HepG2 (cell line): ENCODE measurements around the gene ELANE. TPM values are rescaled to one million over a fixed set of nuclear protein-coding genes. Genes with fewer than 3 reads are reported as not detected.

ENCODE experiments used
- ATAC-seq: fragments of 200-7000 bp; cut with Tn5 transposase; 3 replicates; pipeline ENCODE4 v1.9.1; 2020; ENCODE audit warnings: mild to moderate bottlenecking, moderate library complexity
- BruUV-seq: library from RNA; stranded (reverse); fragments of 400-500 nt; replicated peaks from 2 replicates; lab custom pipeline; 2021; lab: Mats Ljungman, UMichigan
- CTCF ChIA-PET: fragments of 300-600 bp; formaldehyde crosslinking; extraction: SDS; loops from one replicate; lab custom pipeline; 2021; ENCODE audit warnings: low total read pairs, inconsistent platforms, low intra/inter-chr PET ratio; lab: Yijun Ruan, JAX
- POLR2A ChIA-PET: fragments of 350-600 bp; sonication (Branson Sonifier 250); formaldehyde crosslinking; loops from one replicate; lab custom pipeline; 2020; ENCODE audit warnings: antibody characterized with exemption, inconsistent platforms; lab: Yijun Ruan, JAX
- DNase-seq: peaks from one replicate; pipeline ENCODE4 v3.0.0-alpha.2; 2015; ENCODE audit warnings: low spot score
- FAIRE-seq: peaks from 3 replicates; lab custom pipeline; 2011; peaks lifted over from hg19 to GRCh38; lab: Jason Lieb, UNC
- H2AFZ ChIP-seq: one replicate; pipeline ENCODE4 v1.6.1; 2011; ENCODE audit warnings: low read length, inconsistent platforms
- H3K27ac ChIP-seq: fragments of 300-600 bp; 3 replicates; pipeline ENCODE4 v1.8.0; 2011; ENCODE audit warnings: mixed run types, mild to moderate bottlenecking, mixed read lengths, low read length, inconsistent platforms; ENCODE audit not compliant: insufficient read depth; ENCODE audit errors: extremely low read length
- H3K27me3 ChIP-seq, 2 experiments: fragments of 200-600 bp in 1 of 2; 2 replicates in 1 of 2; 3 replicates in 1 of 2; pipeline versions ENCODE4 v1.6.0 to v1.8.0; 2011; ENCODE audit warnings: low read length in 2 of 2, mild to moderate bottlenecking in 2 of 2, moderate library complexity in 2 of 2, inconsistent platforms in 1 of 2; ENCODE audit not compliant: insufficient read depth in 2 of 2, control insufficient read depth in 1 of 2
- H3K36me3 ChIP-seq, 2 experiments: fragments of 200-600 bp in 1 of 2; replicated peaks in 1 of 2; 2 replicates in 1 of 2; 3 replicates in 1 of 2; pipeline versions ENCODE4 v1.5.1 to v1.8.0; 2011; ENCODE audit warnings: low read length in 2 of 2, inconsistent platforms in 1 of 2; ENCODE audit not compliant: insufficient read depth in 2 of 2, control insufficient read depth in 1 of 2
- H3K4me1 ChIP-seq: 2 replicates; pipeline ENCODE4 v1.5.1; 2012; ENCODE audit warnings: low read length, inconsistent platforms; ENCODE audit not compliant: insufficient read depth
- H3K4me2 ChIP-seq: 2 replicates; pipeline ENCODE4 v1.6.0; 2011; ENCODE audit warnings: low read depth, low read length, inconsistent platforms
- H3K4me3 ChIP-seq, 3 experiments: fragments of 200-600 bp in 1 of 3; sonication (generic), shearing (Covaris generic) in 1 of 3; replicated peaks in 1 of 3; 2 replicates each; pipeline ENCODE4 v1.5.1; 2011 to 2016; ENCODE audit warnings: low read length in 3 of 3, inconsistent platforms in 2 of 3, low read depth in 2 of 3, mild to moderate bottlenecking in 2 of 3, control low read depth in 1 of 3, mixed read lengths in 1 of 3; ENCODE audit not compliant: insufficient read depth in 1 of 3
- H3K79me2 ChIP-seq: one replicate; pipeline ENCODE4 v1.6.1; 2011; ENCODE audit warnings: low read length, inconsistent platforms; ENCODE audit not compliant: insufficient read depth
- H3K9ac ChIP-seq: 2 replicates; pipeline ENCODE4 v1.6.0; 2011; ENCODE audit warnings: mild to moderate bottlenecking, low read depth, low read length, inconsistent platforms; ENCODE audit not compliant: insufficient read depth
- H3K9me3 ChIP-seq: 2 replicates; pipeline ENCODE4 v1.5.1; 2012; ENCODE audit warnings: mild to moderate bottlenecking, low read length
- H4K20me1 ChIP-seq: 2 replicates; pipeline ENCODE4 v1.6.0; 2011; ENCODE audit warnings: inconsistent platforms, mild to moderate bottlenecking, low read length, moderate library complexity; ENCODE audit not compliant: insufficient read depth
- ISL2 ChIP-seq: sonication (generic); formaldehyde crosslinking; IDR thresholded peaks from 2 replicates; pipeline ENCODE4 v1.5.0; 2020; ENCODE audit warnings: missing genetic modification reagents
- MED8 ChIP-seq: sonication (generic); formaldehyde crosslinking; IDR thresholded peaks from 2 replicates; pipeline ENCODE4 v1.8.1; 2023; ENCODE audit warnings: mild to moderate bottlenecking, missing genetic modification reagents; ENCODE audit not compliant: insufficient replicate concordance
- NBN ChIP-seq: fragments of 450-650 bp; conservative IDR thresholded peaks from 2 replicates; pipeline ENCODE4 v1.6.1; 2017
- POLR2A ChIP-seq, 2 experiments: IDR thresholded peaks; 2 replicates each; pipeline ENCODE4 v1.6.1; 2011; ENCODE audit warnings: low read depth in 2 of 2, low read length in 2 of 2, mild to moderate bottlenecking in 1 of 2, moderate library complexity in 1 of 2; ENCODE audit not compliant: insufficient read depth in 1 of 2
- RAD21 ChIP-seq: fragments of 450-650 bp; formaldehyde crosslinking; IDR thresholded peaks from 2 replicates; pipeline ENCODE4 v1.5.0; 2020; ENCODE audit warnings: mild to moderate bottlenecking
- RARA ChIP-seq: IDR thresholded peaks from 2 replicates; pipeline ENCODE4 v1.6.1; 2016; ENCODE audit warnings: missing genetic modification reagents, missing compliant biosample characterization
- SKIL ChIP-seq: sonication (generic); formaldehyde crosslinking; IDR thresholded peaks from 2 replicates; pipeline ENCODE4 v1.8.0; 2022; ENCODE audit warnings: missing genetic modification reagents, mild to moderate bottlenecking, moderate library complexity, borderline replicate concordance
- SMAD1 ChIP-seq: sonication (generic); formaldehyde crosslinking; IDR thresholded peaks from 2 replicates; pipeline ENCODE4 v1.4.0; 2020; ENCODE audit warnings: missing genetic modification reagents, low read depth, mild to moderate bottlenecking, borderline replicate concordance
- TAF15 ChIP-seq: fragments of 200-400 bp; formaldehyde crosslinking; IDR thresholded peaks from one replicate; pipeline ENCODE4 v1.6.1; 2018; ENCODE audit warnings: mild to moderate bottlenecking, low read depth, low read length; ENCODE audit not compliant: poor library complexity, severe bottlenecking
- ZNF10 ChIP-seq: sonication (generic); formaldehyde crosslinking; IDR thresholded peaks from 2 replicates; pipeline ENCODE4 v1.4.0; 2020; ENCODE audit warnings: mild to moderate bottlenecking, low read depth, missing genetic modification reagents, borderline replicate concordance
- ZNF225 ChIP-seq: sonication (generic); formaldehyde crosslinking; IDR thresholded peaks from 2 replicates; pipeline ENCODE4 v1.4.0; 2020; ENCODE audit warnings: mild to moderate bottlenecking, missing genetic modification reagents
- ZNF275 ChIP-seq: sonication (generic); formaldehyde crosslinking; IDR thresholded peaks from 2 replicates; pipeline ENCODE4 v1.8.0; 2022; ENCODE audit warnings: missing genetic modification reagents, mild to moderate bottlenecking, inconsistent platforms, borderline replicate concordance
- ZZZ3 ChIP-seq: sonication (generic); formaldehyde crosslinking; IDR thresholded peaks from 2 replicates; pipeline ENCODE4 v1.4.0; 2020; ENCODE audit warnings: missing genetic modification reagents, mild to moderate bottlenecking, borderline replicate concordance
- WGBS: methylation state at CpG from one replicate; pipeline ENCODE4 v1.1.6; 2017; ENCODE audit warnings: low lambda C conversion rate; 5-methylcytosine and 5-hydroxymethylcytosine counted together
- in situ Hi-C: cut with HindIII; loops from 2 replicates; pipeline ENCODE4 v1.10.0; 2017; ENCODE audit warnings: low pct_unique_long_range_greater_than_20kb; ENCODE audit not compliant: extremely low pct_ligation_motif_present
- intact Hi-C: fragments of 100-400 bp; cut with micrococcal nuclease; formaldehyde crosslinking; loops from one replicate; pipeline ENCODE4 v1.10.0; 2022; ENCODE audit not compliant: unreplicated experiment
- polyA plus RNA-seq, 8 experiments: library from polyadenylated mRNA; depleted of rRNA in 3 of 8; stranded (reverse) in 7 of 8; unstranded in 1 of 8; fragments of >200 nt; fragmentation: Illumina TruSeq in 4 of 8; extraction: Trizol in 4 of 8; gene quantifications; 2 replicates each; pipeline versions ENCODE4 v1.2.1 to v1.2.3, GENCODE V29; 2011 to 2016; ENCODE audit warnings: low read depth in 4 of 8, missing spikeins in 1 of 8, mixed read lengths in 1 of 8; ENCODE audit not compliant: insufficient read depth in 1 of 8
- total RNA-seq, 5 experiments: library from RNA; depleted of rRNA; stranded (reverse); fragments of >200 nt; fragmentation: Illumina TruSeq; extraction: Trizol; gene quantifications; 2 replicates each; pipeline ENCODE4 v1.2.3, GENCODE V29; 2016; ENCODE audit warnings: low read depth in 1 of 5

ELANE gene
- total and polyA plus RNA-seq, 2 of the 13 experiments (the other 11 are each of a cell fraction or from before 2014, with no cell fraction given), result not detected

DNA sequence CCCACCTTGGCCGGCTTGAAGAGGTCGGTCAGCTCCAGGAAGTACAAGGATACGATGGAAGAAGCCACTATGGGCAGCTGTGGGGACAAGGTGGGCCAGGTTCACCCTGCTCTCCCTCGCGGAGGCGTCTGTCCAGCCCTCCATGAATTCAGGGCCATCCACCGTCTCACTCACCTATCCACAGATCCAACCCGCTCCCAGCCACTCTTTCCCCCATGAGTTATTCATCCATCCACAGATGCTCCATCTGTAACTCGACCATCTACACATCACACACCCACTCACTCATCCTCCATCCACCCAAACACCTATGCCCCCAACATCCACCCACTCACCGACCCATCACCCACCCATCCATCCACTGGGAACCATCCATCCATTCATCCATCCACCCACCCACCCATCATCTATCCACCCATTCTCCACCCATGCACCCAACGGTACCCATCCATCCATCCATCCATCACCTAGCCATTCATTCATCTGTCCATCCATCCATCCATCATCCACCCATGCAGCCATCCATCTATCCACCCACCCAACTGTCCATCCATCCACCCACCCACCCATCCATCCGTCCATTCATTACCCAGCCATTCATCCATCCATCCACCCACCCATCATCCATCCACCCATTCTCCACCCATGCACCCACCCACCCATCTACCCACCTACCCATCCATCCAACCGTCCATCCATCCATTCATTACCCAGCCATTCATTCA, 36.2 kb upstream of the ELANE start:
- no peaks in the 10 kb centered on the region for H3K27me3 ChIP-seq
- CTCF ChIA-PET, result no interaction called here
- 90% methylated on average over 12 of the region's 13 CpGs for WGBS
- ATAC-seq (peak; percentile 10), FAIRE-seq (no peak), DNase-seq (no peak)
- H2AFZ ChIP-seq, result no peak overlapping the region
- H3K9me3 ChIP-seq, result no peaks in the 10 kb centered on the region
- TF ChIP-seq SMAD1 (CRISPR knock-in tag) (no peak), POLR2A (IDR thresholded peaks at IDR 0.05; ENCODE audit: insufficient read depth in 1 of 2, low read depth in 2 of 2, low read length in 2 of 2) (peak in 1 of 2 experiments; percentile 67; a peak in 2 of 4 replicates)
- peaks cover 12% of the 10 kb centered on the region; the same call in 1 of the 2 replicates for H4K20me1 ChIP-seq
- POLR2A ChIA-PET, result no interaction called here
- no TSS peak for BruUV-seq
- intact Hi-C loops (no loop called here), in situ Hi-C loops (no loop called here)
- no peak overlapping the region for H3K27ac ChIP-seq
- H3K4me3 ChIP-seq, result no peak overlapping the region
- no peak overlapping the region for H3K4me2 ChIP-seq
- H3K9ac ChIP-seq, result no peak overlapping the region
- no peaks in the 10 kb centered on the region for H3K4me1 ChIP-seq
- H3K36me3 ChIP-seq, result peaks cover 5 to 11% of the 10 kb centered on the region in 2 experiments; a peak in 3 of 5 replicates
- H3K79me2 ChIP-seq, result no peaks in the 10 kb centered on the region

- CTCF ChIA-PET, result no interaction called here
- TF ChIP-seq NBN, result no peak
- no peak for TF ChIP-seq MED8 (CRISPR knock-in tag)
- no peak for TF ChIP-seq TAF15
- TF ChIP-seq ISL2 (CRISPR knock-in tag), result no peak
- no peak for TF ChIP-seq ZNF225 (CRISPR knock-in tag)
- TF ChIP-seq ZZZ3, result no peak
- TF ChIP-seq SKIL (CRISPR knock-in tag), result no peak
- no peak for TF ChIP-seq ZNF10 (CRISPR knock-in tag)
- TF ChIP-seq RAD21 (CRISPR knock-in tag), result 0 out of 2 replicates have a peak, but pooled peaks have one; percentile 20
- TF ChIP-seq ZNF275 (CRISPR knock-in tag), result no peak
- no peak for TF ChIP-seq RARA
Observed at GRCh38 chr19:816500-816857, 35.6 kb upstream of the ELANE start.

More at GRCh38 chr19:816500-816857, 35.6 kb upstream of the ELANE start:
- 94% methylated on average over 2 of the region's 2 CpGs for WGBS
- in situ Hi-C loops, result no loop called here
- no peak for DNase-seq
- POLR2A ChIA-PET, result no interaction called here
- Histone ChIP-seq H2AFZ (no peak overlapping the region), H4K20me1 (peaks cover 7% of the 10 kb centered on the region; the same call in 1 of the 2 replicates), H3K27me3 (no peaks in the 10 kb centered on the region), H3K4me1 (no peaks in the 10 kb centered on the region), H3K27ac (no peak overlapping the region), H3K9ac (no peak overlapping the region), H3K79me2 (no peaks in the 10 kb centered on the region), H3K4me3 (no peak overlapping the region), H3K4me2 (no peak overlapping the region), H3K36me3 (peaks cover 3 to 7% of the 10 kb centered on the region in 2 experiments; a peak in 3 of 5 replicates), H3K9me3 (no peaks in the 10 kb centered on the region)
- intact Hi-C loops, result no loop called here
- ATAC-seq, result no peak
- no peak for FAIRE-seq
- BruUV-seq, result no TSS peak
